HG03039 (cell line): ENCODE data around the gene IFI27L2.
"Not testable (repeated sequence)": the region's sequence is repeated elsewhere in the genome, so short reads cannot be mapped to it uniquely, and the experiment has no call there.

Source experiments
- ATAC-seq: cut with Tn5 transposase; IDR thresholded peaks from one replicate; pipeline ENCODE4 v1.9.1; 2021; ENCODE audit warnings: mild to moderate bottlenecking, moderate library complexity; ENCODE audit not compliant: unreplicated experiment

IFI27L2 gene

GRCh38 chr14:94129111-94129757 is at the start of gene IFI27L2:
TSS of gene IFI27L2 (minus strand) at chr14:94129604. CDS start at chr14:94129564, 40 bp downstream.
- peak; percentile 90 for ATAC-seq

- no peak for ATAC-seq
These were observed 48.4 kb upstream of the IFI27L2 start for GRCh38 chr14:94177806-94178205.

- no peak for ATAC-seq
These were observed 47.4 kb upstream of the IFI27L2 start for GRCh38 chr14:94176808-94177207.

GRCh38 chr14:94175747-94176146 is 46.3 kb upstream of the IFI27L2 start:
- ATAC-seq = no peak

- ATAC-seq = no peak
These were observed 45.8 kb upstream of the IFI27L2 start for GRCh38 chr14:94175011-94175745.

- no peak for ATAC-seq
These were observed 45.2 kb upstream of the IFI27L2 start for GRCh38 chr14:94174604-94175010.

GRCh38 chr14:94173885-94174603 is 44.6 kb upstream of the IFI27L2 start, which contains the start of gene PPP4R4:
TSS of gene PPP4R4 (plus strand) at chr14:94174322. CDS start at chr14:94174466, 144 bp downstream.
- peak; percentile 80 for ATAC-seq

GRCh38 chr14:94173471-94173884 is 44.1 kb upstream of the IFI27L2 start:
- ATAC-seq = no peak

GRCh38 chr14:94172545-94172944 is 43.1 kb upstream of the IFI27L2 start:
- no peak for ATAC-seq

GRCh38 chr14:94171208-94171607 is 41.8 kb upstream of the IFI27L2 start:
- ATAC-seq = no peak

GRCh38 chr14:94170136-94170535 is 40.7 kb upstream of the IFI27L2 start:
- no peak for ATAC-seq

GRCh38 chr14:94165744-94166143 is 36.3 kb upstream of the IFI27L2 start:
- no peak for ATAC-seq

GRCh38 chr14:94164685-94165431 is 35.5 kb upstream of the IFI27L2 start:
- no peak for ATAC-seq

GRCh38 chr14:94163796-94164195 is 34.4 kb upstream of the IFI27L2 start:
- ATAC-seq = no peak

GRCh38 chr14:94162466-94162865 is 33.1 kb upstream of the IFI27L2 start:
- no peak for ATAC-seq

GRCh38 chr14:94161981-94162380 is 32.6 kb upstream of the IFI27L2 start:
- ATAC-seq = no peak

GRCh38 chr14:94161058-94161457 is 31.7 kb upstream of the IFI27L2 start:
- no peak for ATAC-seq

- ATAC-seq = no peak
These were observed 29.0 kb upstream of the IFI27L2 start for GRCh38 chr14:94158239-94158883.

GRCh38 chr14:94157197-94157596 is 27.8 kb upstream of the IFI27L2 start:
- ATAC-seq = no peak

- ATAC-seq = not testable (repeated sequence)
These were observed 26.7 kb upstream of the IFI27L2 start for GRCh38 chr14:94156143-94156542.
